Ascending aorta (tissue), 2 donors: Measurements from ENCODE around the gene DCAF8. TPM values are rescaled to one million over a fixed set of nuclear protein-coding genes. Genes with fewer than 3 reads are reported as not detected.

Experiments
- DNase-seq, 2 donors: peaks; one replicate each; pipeline ENCODE4 v3.0.0-alpha.2; 2019; ENCODE audit warnings: low spot score in 2 of 2
- H3K27ac ChIP-seq, 2 donors: fragments of 200-600 bp; sonication (generic); one replicate each; pipeline ENCODE4 v1.5.1; 2016 to 2017; ENCODE audit warnings: mild to moderate bottlenecking in 1 of 2
- H3K27me3 ChIP-seq: fragments of 200-600 bp; sonication (generic); one replicate; pipeline ENCODE4 v1.5.1; 2017
- H3K36me3 ChIP-seq, 2 donors: fragments of 200-600 bp; sonication (generic); one replicate each; pipeline ENCODE4 v1.5.1; 2016
- H3K4me1 ChIP-seq, 2 donors: fragments of 200-600 bp; sonication (generic); one replicate each; pipeline ENCODE4 v1.5.1; 2016 to 2017; ENCODE audit warnings: mild to moderate bottlenecking in 1 of 2
- H3K4me3 ChIP-seq, 2 donors: fragments of 200-600 bp; sonication (generic); one replicate each; pipeline ENCODE4 v1.5.1; 2016 to 2017; ENCODE audit warnings: mild to moderate bottlenecking in 1 of 2
- H3K9me3 ChIP-seq, 2 donors: fragments of 200-600 bp; sonication (generic); one replicate each; pipeline ENCODE4 v1.5.1; 2016
- CTCF ChIP-seq, 3 experiments: fragments of 200-600 bp in 2 of 3; fragments of 450-650 bp in 1 of 3; sonication (generic) in 2 of 3; IDR thresholded peaks; one replicate each; pipeline ENCODE4 v1.5.1; 2016 to 2019; ENCODE audit warnings: antibody characterized with exemption in 3 of 3, mild to moderate bottlenecking in 1 of 3, moderate library complexity in 1 of 3
- intact Hi-C: fragments of 100-400 bp; cut with DNase I; formaldehyde crosslinking; loops from one replicate; pipeline ENCODE4 v1.15.1; 2023
- total RNA-seq: library from RNA; depleted of rRNA; stranded (reverse); fragments of >200 nt; gene quantifications from one replicate; pipeline ENCODE4 v1.1.0, GENCODE V29; 2016

The DCAF8 gene
- total RNA-seq, 1 donor from 2014 or later: 68.9 TPM

- intact Hi-C loops: loop anchor here (2.0 kb wide), 1 partner anchor 13 kb away; the partner anchor contains the start of gene PEA15
- Histone ChIP-seq H3K27me3 (no peaks in the 10 kb centered on the region), H3K4me3 (peak overlapping the region in 1 of 2 donors; percentile 9), H3K27ac (peak overlapping the region; percentile 79 to 89), H3K4me1 (peaks cover 0 to 21% of the 10 kb centered on the region in 2 donors), H3K36me3 (peaks cover 47 to 76% of the 10 kb centered on the region in 2 donors), H3K9me3 (no peaks in the 10 kb centered on the region)
- DNase-seq: peak in 1 of 2 donors; percentile 72
- no peak for TF ChIP-seq CTCF (IDR thresholded peaks at IDR 0.05)
Observed at GRCh38 chr1:160217481-160218051, 44.8 kb downstream of the DCAF8 start.

DNA sequence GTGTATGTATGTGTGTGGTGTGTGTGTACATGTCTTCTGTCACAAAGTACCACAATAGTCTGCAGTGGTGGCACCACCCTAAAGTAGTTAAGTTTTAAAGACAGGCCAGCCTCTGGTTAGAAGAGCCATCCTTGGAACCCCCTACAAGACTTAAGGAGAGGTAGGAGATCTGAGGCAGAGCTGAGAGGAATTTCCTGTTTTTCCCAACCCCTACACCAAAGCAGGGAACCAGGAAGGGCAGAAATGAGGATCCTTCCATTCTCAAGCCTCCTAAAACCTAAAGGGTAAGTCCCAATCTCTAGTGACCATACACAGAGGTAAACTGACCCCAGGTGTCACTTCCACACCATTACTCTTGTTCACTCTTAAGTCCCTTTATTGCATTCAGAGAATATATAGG, 46.0 kb downstream of the DCAF8 start:
- DNase-seq: no peak
- TF ChIP-seq CTCF (IDR thresholded peaks at IDR 0.05): no peak
- Histone ChIP-seq H3K27ac (peak overlapping the region; percentile 23 to 79), H3K4me1 (peaks cover 0 to 21% of the 10 kb centered on the region in 2 donors), H3K36me3 (peaks cover 47 to 76% of the 10 kb centered on the region in 2 donors), H3K27me3 (no peaks in the 10 kb centered on the region), H3K4me3 (no peak overlapping the region), H3K9me3 (no peaks in the 10 kb centered on the region)
- intact Hi-C loops: no loop called here

DNA sequence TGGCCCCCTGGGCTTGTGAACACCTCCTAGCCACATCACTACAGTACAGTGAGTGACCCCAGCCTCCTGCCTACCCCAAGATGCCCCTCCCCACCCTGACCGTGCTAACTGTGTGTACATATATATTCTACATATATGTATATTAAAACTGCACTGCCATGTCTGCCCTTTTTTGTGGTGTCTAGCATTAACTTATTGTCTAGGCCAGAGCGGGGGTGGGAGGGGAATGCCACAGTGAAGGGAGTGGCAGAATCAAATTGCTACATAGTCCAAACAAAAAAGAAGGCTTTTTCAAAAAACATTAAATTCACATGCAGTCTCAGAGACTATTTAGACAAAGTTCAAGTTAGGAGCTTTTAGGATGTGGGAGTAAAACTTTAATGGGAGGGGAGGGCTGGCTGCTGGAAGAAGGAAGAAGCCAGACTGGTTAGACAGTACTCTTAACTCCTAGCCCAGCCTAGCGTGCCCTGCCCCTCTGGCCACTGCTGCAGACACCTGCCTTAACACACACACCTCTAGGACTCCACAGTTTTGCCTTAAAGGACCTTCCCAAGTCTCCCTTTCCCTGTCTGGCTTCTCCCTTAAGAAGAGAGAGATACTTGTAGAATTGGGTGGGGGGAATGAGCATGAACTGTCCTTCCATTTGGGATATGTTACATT, 47.7 kb downstream of the DCAF8 start:
- H3K27ac ChIP-seq: no peak overlapping the region
- peaks cover 3 to 34% of the 10 kb centered on the region in 2 donors for H3K4me1 ChIP-seq
- H3K9me3 ChIP-seq: no peaks in the 10 kb centered on the region
- no peak for TF ChIP-seq CTCF (IDR thresholded peaks at IDR 0.05)
- no peaks in the 10 kb centered on the region for H3K27me3 ChIP-seq
- H3K4me3 ChIP-seq: no peak overlapping the region
- intact Hi-C loops: no loop called here
- DNase-seq: no peak
- peaks cover 39 to 77% of the 10 kb centered on the region in 2 donors for H3K36me3 ChIP-seq

DNA sequence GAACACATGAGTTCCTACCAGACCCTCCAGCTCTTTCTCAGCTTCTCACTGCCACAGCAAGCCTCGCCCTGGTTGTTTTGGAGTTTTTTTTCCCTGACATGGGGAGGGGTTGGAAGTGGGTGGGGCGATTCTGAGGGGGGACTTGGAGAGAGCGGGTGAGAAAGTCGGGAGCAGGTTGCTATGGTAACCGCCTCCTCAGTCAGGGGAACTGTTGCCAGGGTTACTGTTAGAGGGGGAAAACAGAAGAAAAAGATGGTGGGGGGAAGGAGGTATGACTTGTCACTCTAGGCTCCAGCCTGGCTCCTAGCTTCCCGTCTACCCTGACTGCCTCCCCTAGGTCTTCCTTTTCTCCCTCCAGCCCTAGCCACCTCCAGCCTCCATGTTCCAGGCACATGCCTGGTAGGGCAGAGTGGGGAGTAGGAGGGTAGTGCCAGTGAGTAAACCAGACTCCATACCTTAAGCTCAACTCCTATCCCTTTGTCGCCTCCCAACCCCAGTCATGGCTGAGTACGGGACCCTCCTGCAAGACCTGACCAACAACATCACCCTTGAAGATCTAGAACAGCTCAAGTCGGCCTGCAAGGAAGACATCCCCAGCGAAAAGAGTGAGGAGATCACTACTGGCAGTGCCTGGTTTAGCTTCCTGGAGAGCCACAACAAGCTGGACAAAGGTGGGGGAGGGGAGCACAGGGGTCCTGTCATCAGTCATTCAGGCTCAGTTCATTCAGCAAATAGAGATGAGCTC, 51.1 kb downstream of the DCAF8 start:
- Histone ChIP-seq H3K4me1 (peaks cover 3 to 42% of the 10 kb centered on the region in 2 donors), H3K27me3 (no peaks in the 10 kb centered on the region), H3K9me3 (no peaks in the 10 kb centered on the region), H3K36me3 (peaks cover 39 to 66% of the 10 kb centered on the region in 2 donors), H3K4me3 (no peak overlapping the region), H3K27ac (peak overlapping the region; percentile 94 to 98)
- DNase-seq: no peak
- TF ChIP-seq CTCF (IDR thresholded peaks at IDR 0.05): no peak
- intact Hi-C loops: no loop called here

DNA sequence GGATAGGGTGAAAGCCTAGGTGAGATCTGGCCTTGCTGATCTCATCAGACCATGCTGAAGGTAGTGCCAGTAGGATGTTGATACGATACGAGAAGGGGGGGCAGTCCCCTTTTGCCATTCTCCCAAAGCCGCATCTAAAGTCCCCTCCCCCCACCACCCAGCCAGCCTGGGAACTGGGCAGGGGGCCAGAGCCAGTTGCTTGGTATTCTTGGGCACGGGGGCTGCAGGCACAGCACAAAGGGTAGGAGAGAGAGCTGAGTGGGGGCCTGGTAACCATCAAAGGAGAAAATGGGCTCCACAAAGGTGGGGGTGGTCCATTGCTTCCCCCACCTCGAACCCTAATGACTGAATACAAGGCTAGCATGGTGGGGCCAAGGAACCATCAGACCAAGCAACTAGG, 51.8 kb downstream of the DCAF8 start:
- Histone ChIP-seq H3K36me3 (peaks cover 35 to 60% of the 10 kb centered on the region in 2 donors), H3K27me3 (no peaks in the 10 kb centered on the region), H3K4me3 (no peak overlapping the region), H3K27ac (peak overlapping the region; percentile 94 to 98), H3K9me3 (no peaks in the 10 kb centered on the region), H3K4me1 (peaks cover 3 to 42% of the 10 kb centered on the region in 2 donors)
- intact Hi-C loops: no loop called here
- TF ChIP-seq CTCF (IDR thresholded peaks at IDR 0.05): no peak
- no peak for DNase-seq
